Liver (tissue), 9 donors: ENCODE results near the gene GATA5. TPM values are rescaled to one million over a fixed set of nuclear protein-coding genes. Genes with fewer than 3 reads are reported as not detected.

Source experiments
- DNase-seq: peaks from one replicate; pipeline ENCODE4 v3.0.0-alpha.2; 2017; ENCODE audit warnings: low spot score
- H3K27ac ChIP-seq, 2 donors: one replicate each; pipeline ENCODE4 v1.7.0; 2013; ENCODE audit warnings: inconsistent platforms in 2 of 2, low read length in 2 of 2, control low read depth in 1 of 2, low read depth in 1 of 2, mild to moderate bottlenecking in 1 of 2
- H3K27me3 ChIP-seq, 4 donors: one replicate each; pipeline versions ENCODE4 v1.6.1 to v1.7.0; 2013; ENCODE audit warnings: low read length in 3 of 4, inconsistent platforms in 1 of 4, mild to moderate bottlenecking in 1 of 4, moderate library complexity in 1 of 4; ENCODE audit not compliant: control insufficient read depth in 4 of 4, insufficient read depth in 4 of 4
- H3K36me3 ChIP-seq, 4 donors: one replicate each; pipeline versions ENCODE4 v1.6.1 to v1.7.0; 2013; ENCODE audit warnings: low read length in 3 of 4, mild to moderate bottlenecking in 3 of 4, low read depth in 1 of 4, moderate library complexity in 1 of 4; ENCODE audit not compliant: control insufficient read depth in 4 of 4, insufficient read depth in 3 of 4
- H3K4me1 ChIP-seq, 4 donors: one replicate each; pipeline versions ENCODE4 v1.6.1 to v1.7.0; 2013; ENCODE audit warnings: low read length in 3 of 4, mild to moderate bottlenecking in 3 of 4, moderate library complexity in 1 of 4; ENCODE audit not compliant: control insufficient read depth in 4 of 4, insufficient read depth in 4 of 4
- H3K4me3 ChIP-seq, 3 donors: one replicate each; pipeline versions ENCODE4 v1.6.1 to v1.7.0; 2013; ENCODE audit warnings: low read length in 3 of 3, control low read depth in 1 of 3, low read depth in 1 of 3, mild to moderate bottlenecking in 1 of 3
- H3K9ac ChIP-seq, 2 donors: one replicate each; pipeline ENCODE4 v1.7.0; 2013; ENCODE audit warnings: low read length in 2 of 2, mild to moderate bottlenecking in 2 of 2, moderate library complexity in 2 of 2, control low read depth in 1 of 2, low read depth in 1 of 2
- H3K9me3 ChIP-seq, 4 donors: one replicate each; pipeline versions ENCODE4 v1.6.1 to v1.7.0; 2013; ENCODE audit warnings: low read length in 3 of 4; ENCODE audit not compliant: control insufficient read depth in 4 of 4
- ATF3 ChIP-seq: IDR thresholded peaks from 2 replicates; pipeline ENCODE4 v1.6.1; 2016; ENCODE audit warnings: antibody characterized with exemption
- CTCF ChIP-seq: fragments of 150-350 bp; IDR thresholded peaks from 2 replicates; pipeline ENCODE4 v1.5.1; 2017; ENCODE audit warnings: improper control_type of control experiment, low read depth, low read length; ENCODE audit not compliant: missing input control
- EGR1 ChIP-seq, 2 donors: IDR thresholded peaks; 2 replicates each; pipeline ENCODE4 v1.6.1; 2016 to 2018; ENCODE audit warnings: antibody characterized with exemption in 2 of 2, low read depth in 2 of 2
- FOXA1 ChIP-seq: IDR thresholded peaks from 2 replicates; pipeline ENCODE4 v1.6.1; 2016; ENCODE audit warnings: antibody characterized with exemption
- FOXA2 ChIP-seq: IDR thresholded peaks from 2 replicates; pipeline ENCODE4 v1.6.1; 2016; ENCODE audit warnings: antibody characterized with exemption
- GABPA ChIP-seq, 2 donors: IDR thresholded peaks in 1 of 2; conservative IDR thresholded peaks in 1 of 2; 2 replicates each; pipeline ENCODE4 v1.6.1; 2016; ENCODE audit warnings: antibody characterized with exemption in 2 of 2, mild to moderate bottlenecking in 1 of 2, moderate library complexity in 1 of 2
- HNF4A ChIP-seq, 2 donors: conservative IDR thresholded peaks; 2 replicates each; pipeline ENCODE4 v1.6.1; 2016; ENCODE audit warnings: antibody characterized with exemption in 2 of 2, mild to moderate bottlenecking in 2 of 2
- HNF4G ChIP-seq: IDR thresholded peaks from 2 replicates; pipeline ENCODE4 v1.6.1; 2016; ENCODE audit warnings: antibody characterized with exemption
- JUND ChIP-seq, 2 donors: IDR thresholded peaks; 2 replicates each; pipeline ENCODE4 v1.6.1; 2016; ENCODE audit warnings: antibody characterized with exemption in 2 of 2
- MAX ChIP-seq: IDR thresholded peaks from 2 replicates; pipeline ENCODE4 v1.6.1; 2016; ENCODE audit warnings: antibody characterized with exemption
- NR2F2 ChIP-seq: IDR thresholded peaks from 2 replicates; pipeline ENCODE4 v1.6.1; 2016; ENCODE audit warnings: antibody characterized with exemption
- RAD21 ChIP-seq, 2 donors: IDR thresholded peaks; 2 replicates each; pipeline ENCODE4 v1.6.1; 2016; ENCODE audit warnings: antibody characterized with exemption in 2 of 2, mild to moderate bottlenecking in 2 of 2
- REST ChIP-seq: IDR thresholded peaks from 2 replicates; pipeline ENCODE4 v1.6.1; 2016; ENCODE audit warnings: antibody characterized with exemption, mild to moderate bottlenecking
- RXRA ChIP-seq, 2 donors: IDR thresholded peaks; 2 replicates each; pipeline ENCODE4 v1.6.1; 2017 to 2018; ENCODE audit warnings: antibody characterized with exemption in 2 of 2, mild to moderate bottlenecking in 1 of 2
- SP1 ChIP-seq: IDR thresholded peaks from 2 replicates; pipeline ENCODE4 v1.6.1; 2018; ENCODE audit warnings: antibody characterized with exemption, mild to moderate bottlenecking
- TAF1 ChIP-seq: conservative IDR thresholded peaks from 2 replicates; pipeline ENCODE4 v1.6.1; 2016; ENCODE audit warnings: antibody characterized with exemption, mild to moderate bottlenecking
- YY1 ChIP-seq: IDR thresholded peaks from 2 replicates; pipeline ENCODE4 v1.6.1; 2016; ENCODE audit warnings: antibody characterized with exemption, mild to moderate bottlenecking
- ZBTB33 ChIP-seq: IDR thresholded peaks from 2 replicates; pipeline ENCODE4 v1.6.1; 2016; ENCODE audit warnings: antibody characterized with exemption
- WGBS: extraction: QIAGEN DNeasy Blood & Tissue Kit; methylation state at CpG from one replicate; pipeline ENCODE4 v1.1.7; 2013; 5-methylcytosine and 5-hydroxymethylcytosine counted together
- polyA plus RNA-seq, 2 donors: library from polyadenylated mRNA; stranded (reverse) in 1 of 2; unstranded in 1 of 2; fragments of 200-250 nt in 1 of 2; fragments of >200 nt in 1 of 2; fragmentation: Nextera tagmentation in 1 of 2; extraction: Ambion mirVana in 1 of 2; gene quantifications; one replicate each; pipeline versions ENCODE4 v1.2.1 to v1.2.3, GENCODE V29; 2013 to 2015
- total RNA-seq, 2 donors: library from RNA; depleted of rRNA; stranded (reverse); fragments of >200 nt; gene quantifications; one replicate each; pipeline ENCODE4 v1.2.3, GENCODE V29; 2014
- donor health status: healthy.
- donor health status: healthy.
- donor health status: healthy.
- donor health status: healthy.
- donor health status: healthy.

Gene GATA5
- total and polyA plus RNA-seq, 4 donors: 0.25 to 6.1 (median 0.34) TPM

- Histone ChIP-seq H3K27ac (no peak overlapping the region), H3K4me1 (peaks cover 1 to 9% (median 5%) of the 10 kb centered on the region in 4 donors), H3K36me3 (no peaks in the 10 kb centered on the region), H3K27me3 (peaks cover 0 to 4% (median 0%) of the 10 kb centered on the region in 4 donors), H3K4me3 (no peak overlapping the region), H3K9ac (no peak overlapping the region), H3K9me3 (no peaks in the 10 kb centered on the region)
- 81% methylated on average over 10 of the region's 10 CpGs for WGBS
- DNase-seq: no peak
- no peak for TF ChIP-seq NR2F2
- TF ChIP-seq ZBTB33: no peak
- TF ChIP-seq TAF1: no peak
- no peak for TF ChIP-seq RXRA (IDR thresholded peaks at IDR 0.05)
- no peak for TF ChIP-seq ATF3
- no peak for TF ChIP-seq GABPA (IDR thresholded peaks at IDR 0.05 in 1 of 2, conservative IDR thresholded peaks at IDR 0.05 in 1 of 2)
- no peak for TF ChIP-seq SP1
Observed at GRCh38 chr20:62451156-62451767, 24.5 kb downstream of the GATA5 start.

- 54% methylated on average over 24 of the region's 24 CpGs for WGBS
- no peak for DNase-seq
- no peak overlapping the region for H3K4me3 ChIP-seq
- H3K27ac ChIP-seq: no peak overlapping the region
- H3K4me1 ChIP-seq: peaks cover 1 to 9% (median 5%) of the 10 kb centered on the region in 4 donors
- TF ChIP-seq MAX (no peak), HNF4G (peak; percentile 24), JUND (IDR thresholded peaks at IDR 0.05) (no peak), REST (no peak), RAD21 (IDR thresholded peaks at IDR 0.05) (no peak), FOXA1 (no peak), EGR1 (IDR thresholded peaks at IDR 0.05; ENCODE audit: low read depth in 2 of 2) (no peak), CTCF (peak; percentile 9), GABPA (IDR thresholded peaks at IDR 0.05 in 1 of 2, conservative IDR thresholded peaks at IDR 0.05 in 1 of 2) (no peak), SP1 (peak; percentile 25), HNF4A (conservative IDR thresholded peaks at IDR 0.05) (peak; percentile 81 to 92), TAF1 (no peak), FOXA2 (no peak), ZBTB33 (no peak), YY1 (no peak), RXRA (IDR thresholded peaks at IDR 0.05) (peak; percentile 74 to 80), NR2F2 (no peak)
- H3K36me3 ChIP-seq: no peaks in the 10 kb centered on the region
- peaks cover 0 to 4% (median 0%) of the 10 kb centered on the region in 4 donors for H3K27me3 ChIP-seq
- no peak overlapping the region for H3K9ac ChIP-seq
- H3K9me3 ChIP-seq: no peaks in the 10 kb centered on the region
Observed at GRCh38 chr20:62449951-62450691, 25.7 kb downstream of the GATA5 start.
